HepG2 (cell line): ENCODE results near the gene SYNPR. TPM values are rescaled to one million over a fixed set of nuclear protein-coding genes. Genes with fewer than 3 reads are reported as not detected.

Source experiments
- ATAC-seq: fragments of 200-7000 bp; cut with Tn5 transposase; 3 replicates; pipeline ENCODE4 v1.9.1; 2020; ENCODE audit warnings: mild to moderate bottlenecking, moderate library complexity
- BruUV-seq: library from RNA; stranded (reverse); fragments of 400-500 nt; replicated peaks from 2 replicates; lab custom pipeline; 2021; lab: Mats Ljungman, UMichigan
- CTCF ChIA-PET: fragments of 300-600 bp; formaldehyde crosslinking; extraction: SDS; loops from one replicate; lab custom pipeline; 2021; ENCODE audit warnings: low total read pairs, inconsistent platforms, low intra/inter-chr PET ratio; lab: Yijun Ruan, JAX
- POLR2A ChIA-PET: fragments of 350-600 bp; sonication (Branson Sonifier 250); formaldehyde crosslinking; loops from one replicate; lab custom pipeline; 2020; ENCODE audit warnings: antibody characterized with exemption, inconsistent platforms; lab: Yijun Ruan, JAX
- DNase-seq: peaks from one replicate; pipeline ENCODE4 v3.0.0-alpha.2; 2015; ENCODE audit warnings: low spot score
- FAIRE-seq: peaks from 3 replicates; lab custom pipeline; 2011; peaks lifted over from hg19 to GRCh38; lab: Jason Lieb, UNC
- H2AFZ ChIP-seq: one replicate; pipeline ENCODE4 v1.6.1; 2011; ENCODE audit warnings: low read length, inconsistent platforms
- H3K27ac ChIP-seq: fragments of 300-600 bp; 3 replicates; pipeline ENCODE4 v1.8.0; 2011; ENCODE audit warnings: mixed run types, mild to moderate bottlenecking, mixed read lengths, low read length, inconsistent platforms; ENCODE audit not compliant: insufficient read depth; ENCODE audit errors: extremely low read length
- H3K27me3 ChIP-seq, 2 experiments: fragments of 200-600 bp in 1 of 2; 2 replicates in 1 of 2; 3 replicates in 1 of 2; pipeline versions ENCODE4 v1.6.0 to v1.8.0; 2011; ENCODE audit warnings: low read length in 2 of 2, mild to moderate bottlenecking in 2 of 2, moderate library complexity in 2 of 2, inconsistent platforms in 1 of 2; ENCODE audit not compliant: insufficient read depth in 2 of 2, control insufficient read depth in 1 of 2
- H3K36me3 ChIP-seq, 2 experiments: fragments of 200-600 bp in 1 of 2; replicated peaks in 1 of 2; 2 replicates in 1 of 2; 3 replicates in 1 of 2; pipeline versions ENCODE4 v1.5.1 to v1.8.0; 2011; ENCODE audit warnings: low read length in 2 of 2, inconsistent platforms in 1 of 2; ENCODE audit not compliant: insufficient read depth in 2 of 2, control insufficient read depth in 1 of 2
- H3K4me1 ChIP-seq: 2 replicates; pipeline ENCODE4 v1.5.1; 2012; ENCODE audit warnings: low read length, inconsistent platforms; ENCODE audit not compliant: insufficient read depth
- H3K4me2 ChIP-seq: 2 replicates; pipeline ENCODE4 v1.6.0; 2011; ENCODE audit warnings: low read depth, low read length, inconsistent platforms
- H3K4me3 ChIP-seq, 3 experiments: fragments of 200-600 bp in 1 of 3; sonication (generic), shearing (Covaris generic) in 1 of 3; replicated peaks in 1 of 3; 2 replicates each; pipeline ENCODE4 v1.5.1; 2011 to 2016; ENCODE audit warnings: low read length in 3 of 3, inconsistent platforms in 2 of 3, low read depth in 2 of 3, mild to moderate bottlenecking in 2 of 3, control low read depth in 1 of 3, mixed read lengths in 1 of 3; ENCODE audit not compliant: insufficient read depth in 1 of 3
- H3K79me2 ChIP-seq: one replicate; pipeline ENCODE4 v1.6.1; 2011; ENCODE audit warnings: low read length, inconsistent platforms; ENCODE audit not compliant: insufficient read depth
- H3K9ac ChIP-seq: 2 replicates; pipeline ENCODE4 v1.6.0; 2011; ENCODE audit warnings: mild to moderate bottlenecking, low read depth, low read length, inconsistent platforms; ENCODE audit not compliant: insufficient read depth
- H3K9me3 ChIP-seq: 2 replicates; pipeline ENCODE4 v1.5.1; 2012; ENCODE audit warnings: mild to moderate bottlenecking, low read length
- H4K20me1 ChIP-seq: 2 replicates; pipeline ENCODE4 v1.6.0; 2011; ENCODE audit warnings: inconsistent platforms, mild to moderate bottlenecking, low read length, moderate library complexity; ENCODE audit not compliant: insufficient read depth
- CEBPB ChIP-seq: IDR thresholded peaks from 2 replicates; pipeline ENCODE4 v1.6.1; 2011; ENCODE audit warnings: low read depth, low read length, improper control_type of control experiment, borderline replicate concordance
- MBD4 ChIP-seq: IDR thresholded peaks from 2 replicates; pipeline ENCODE4 v1.6.1; 2012; ENCODE audit warnings: low read length, inconsistent platforms, borderline replicate concordance
- MLLT10 ChIP-seq: sonication (generic); formaldehyde crosslinking; IDR thresholded peaks from 2 replicates; pipeline ENCODE4 v1.4.0; 2020; ENCODE audit warnings: missing genetic modification reagents
- ZNF766 ChIP-seq: sonication (generic); formaldehyde crosslinking; IDR thresholded peaks from 2 replicates; pipeline ENCODE4 v1.5.0; 2020; ENCODE audit warnings: missing genetic modification reagents, borderline replicate concordance
- WGBS: methylation state at CpG from one replicate; pipeline ENCODE4 v1.1.6; 2017; ENCODE audit warnings: low lambda C conversion rate; 5-methylcytosine and 5-hydroxymethylcytosine counted together
- in situ Hi-C: cut with HindIII; loops from 2 replicates; pipeline ENCODE4 v1.10.0; 2017; ENCODE audit warnings: low pct_unique_long_range_greater_than_20kb; ENCODE audit not compliant: extremely low pct_ligation_motif_present
- intact Hi-C: fragments of 100-400 bp; cut with micrococcal nuclease; formaldehyde crosslinking; loops from one replicate; pipeline ENCODE4 v1.10.0; 2022; ENCODE audit not compliant: unreplicated experiment
- polyA plus RNA-seq, 8 experiments: library from polyadenylated mRNA; depleted of rRNA in 3 of 8; stranded (reverse) in 7 of 8; unstranded in 1 of 8; fragments of >200 nt; fragmentation: Illumina TruSeq in 4 of 8; extraction: Trizol in 4 of 8; gene quantifications; 2 replicates each; pipeline versions ENCODE4 v1.2.1 to v1.2.3, GENCODE V29; 2011 to 2016; ENCODE audit warnings: low read depth in 4 of 8, missing spikeins in 1 of 8, mixed read lengths in 1 of 8; ENCODE audit not compliant: insufficient read depth in 1 of 8
- total RNA-seq, 5 experiments: library from RNA; depleted of rRNA; stranded (reverse); fragments of >200 nt; fragmentation: Illumina TruSeq; extraction: Trizol; gene quantifications; 2 replicates each; pipeline ENCODE4 v1.2.3, GENCODE V29; 2016; ENCODE audit warnings: low read depth in 1 of 5

The SYNPR gene
- total and polyA plus RNA-seq, 2 of the 13 experiments (the other 11 are each of a cell fraction or from before 2014, with no cell fraction given), result 0.04 TPM; not detected in 1

DNA sequence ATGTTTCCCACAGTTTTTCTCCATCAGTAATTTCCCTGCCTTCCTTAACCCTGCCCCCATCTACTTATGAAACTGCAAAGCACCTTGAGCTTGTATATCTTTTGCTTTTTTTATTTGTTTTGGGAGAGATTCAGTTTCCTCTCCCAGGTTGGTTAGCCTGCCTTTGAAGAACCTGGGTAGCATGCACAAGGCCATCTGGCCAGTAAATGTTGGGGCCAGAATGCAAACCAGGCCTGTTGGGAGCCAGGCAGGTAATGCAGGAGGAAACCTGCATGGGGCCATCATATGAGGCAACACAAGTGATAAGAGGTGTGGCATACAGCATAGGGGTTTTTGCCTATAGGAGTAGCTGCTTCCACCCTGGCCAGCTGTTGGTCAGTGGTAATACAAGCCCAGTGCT, 17.7 kb downstream of the SYNPR start:
- ChIA-PET CTCF (no interaction called here), POLR2A (no interaction called here)
- Histone ChIP-seq H3K4me2 (no peak overlapping the region), H4K20me1 (no peaks in the 10 kb centered on the region), H3K79me2 (no peaks in the 10 kb centered on the region), H3K4me3 (no peak overlapping the region), H2AFZ (no peak overlapping the region), H3K27me3 (no peaks in the 10 kb centered on the region), H3K9ac (no peak overlapping the region), H3K9me3 (peaks cover 15% of the 10 kb centered on the region), H3K4me1 (no peaks in the 10 kb centered on the region), H3K36me3 (no peaks in the 10 kb centered on the region)
- intact Hi-C loops, result no loop called here
- no peak for ATAC-seq
- in situ Hi-C loops, result no loop called here
- no peak for DNase-seq
- no peak for FAIRE-seq
- no TSS peak for BruUV-seq
- TF ChIP-seq ZNF766 (no peak), MLLT10 (CRISPR knock-in tag) (no peak)
- TF ChIP-seq, all 625 proteins: peak for 0
- H3K27ac ChIP-seq, result no peak overlapping the region

DNA sequence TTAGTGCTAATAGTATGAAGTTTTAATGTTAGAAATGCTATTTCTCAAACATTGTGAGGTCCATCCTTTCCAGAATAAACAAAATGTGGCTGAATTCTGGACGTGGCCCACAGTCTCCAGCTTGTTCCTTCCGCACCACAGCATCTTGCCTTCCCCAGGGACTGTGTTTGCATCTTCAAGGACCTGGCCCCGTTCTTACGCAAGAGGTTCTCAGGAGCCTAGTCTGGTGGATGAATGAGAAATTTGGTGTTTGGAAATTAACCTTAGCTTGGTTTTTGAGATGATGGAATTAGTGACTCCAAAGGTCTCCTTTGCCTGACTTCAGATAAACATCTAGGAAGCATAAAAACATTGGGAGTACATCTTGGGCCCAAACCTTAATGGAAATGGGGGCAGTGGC, 18.1 kb downstream of the SYNPR start:
- ChIA-PET POLR2A (no interaction called here), CTCF (no interaction called here)
- no peak overlapping the region for H3K4me2 ChIP-seq
- FAIRE-seq, result no peak
- no peak overlapping the region for H2AFZ ChIP-seq
- no peak overlapping the region for H3K9ac ChIP-seq
- no peak overlapping the region for H3K27ac ChIP-seq
- no peaks in the 10 kb centered on the region for H3K27me3 ChIP-seq
- intact Hi-C loops, result no loop called here
- no peak overlapping the region for H3K4me3 ChIP-seq
- H3K79me2 ChIP-seq, result no peaks in the 10 kb centered on the region
- 31% methylated on average over 4 of the region's 4 CpGs for WGBS
- H4K20me1 ChIP-seq, result no peaks in the 10 kb centered on the region
- in situ Hi-C loops, result no loop called here
- no TSS peak for BruUV-seq
- ATAC-seq, result no peak
- no peaks in the 10 kb centered on the region for H3K4me1 ChIP-seq
- no peak for DNase-seq
- no peaks in the 10 kb centered on the region for H3K36me3 ChIP-seq
- H3K9me3 ChIP-seq, result peaks cover 15% of the 10 kb centered on the region
- TF ChIP-seq CEBPB (0 out of 2 replicates have a peak, but pooled peaks have one; percentile 33), MBD4 (no peak)
